ENCODE data around the gene NACC2. TPM values are rescaled to one million over a fixed set of nuclear protein-coding genes. Genes with fewer than 3 reads are reported as not detected.
A peak's percentile ranks its signal among the peaks of the same experiment; 100 is the strongest.

NACC2 gene
- polyA plus RNA-seq, 1 of the 3 experiments (the other 2 are of a cell fraction): 22.1 TPM

DNA sequence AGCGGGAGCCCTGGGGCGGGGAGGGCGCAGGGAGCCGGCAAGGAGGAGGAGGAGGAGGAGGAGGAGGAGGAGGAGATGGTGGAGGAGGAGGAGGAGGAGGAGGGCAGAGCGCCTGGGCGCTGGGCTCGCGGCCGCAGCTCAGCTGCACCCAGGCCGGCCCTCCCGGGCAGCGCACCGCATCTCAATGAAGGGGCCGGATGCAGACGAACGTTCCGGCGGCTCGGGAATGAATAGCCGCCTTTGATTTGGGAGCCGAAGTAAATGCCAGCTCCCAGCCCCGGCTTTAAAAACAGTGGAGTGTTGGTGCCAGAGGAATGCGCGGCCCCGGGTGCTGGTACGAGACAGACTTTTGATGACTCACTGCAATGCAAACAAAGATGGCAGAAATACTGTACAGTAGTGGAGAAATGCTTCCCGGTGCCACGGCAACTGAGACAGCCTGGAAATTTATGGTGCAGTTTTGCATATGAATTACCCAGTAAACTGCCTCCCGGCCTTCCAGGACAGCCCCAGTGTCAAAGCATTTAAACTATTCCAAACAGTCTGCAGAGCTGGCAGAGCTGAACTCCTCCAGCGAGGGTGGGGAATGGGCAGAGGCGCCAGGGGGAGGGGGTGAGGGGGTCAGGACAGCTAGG, 43.1 kb downstream of the NACC2 start:
- H3K79me2 ChIP-seq (ENCODE audit: insufficient read depth): peaks cover 79% of the 10 kb centered on the region
- peaks cover 26 to 34% of the 10 kb centered on the region in 2 experiments; a peak in 3 of 4 replicates for H3K4me1 ChIP-seq (ENCODE audit: control insufficient read depth in 1 of 2, insufficient read depth in 2 of 2, low read depth in 1 of 2, low read length in 1 of 2)
- no peaks in the 10 kb centered on the region for H3K27me3 ChIP-seq (ENCODE audit: insufficient read depth)
- 0% methylated on average over 21 of the region's 31 CpGs for WGBS (ENCODE audit: low lambda C conversion rate)
- peaks cover 6 to 23% of the 10 kb centered on the region in 2 experiments for H3K36me3 ChIP-seq (replicated peaks in 1 of 2; ENCODE audit: control insufficient read depth in 1 of 2, insufficient read depth in 2 of 2, low read length in 1 of 2)
- H3K9me2 ChIP-seq: no peaks in the 10 kb centered on the region
- H3K9me3 ChIP-seq: no peaks in the 10 kb centered on the region
- ChIA-PET CTCF (interaction anchor here (1.0 to 4.0 kb wide), 4 partner anchors 10 to 84 kb away, joined by 3 to 25 read pairs (median 8); no protein-coding TSS in a partner anchor), POLR2A (interaction anchor here (1.2 kb wide), 1 partner anchor 58 kb away, joined by 3 read pairs; no protein-coding TSS in a partner anchor)
- H3K27ac ChIP-seq (ENCODE audit: low read depth in 2 of 2, low read length in 1 of 2): peak overlapping the region; percentile 78 to 88
- peaks cover 30% of the 10 kb centered on the region for H4K20me1 ChIP-seq (ENCODE audit: insufficient read depth)
- peak overlapping the region; percentile 99 for H3K4me2 ChIP-seq
- peak overlapping the region; percentile 84 for H3K9ac ChIP-seq
- DNase-seq: peak; percentile 76
- H3K4me3 ChIP-seq (ENCODE audit: low read depth in 2 of 2, low read length in 1 of 2): peak overlapping the region; percentile 65 to 75
- no peak overlapping the region; the same call in 1 of the 2 replicates for H2AFZ ChIP-seq (ENCODE audit: low read depth)
- peaks cover 21% of the 10 kb centered on the region for H3F3A ChIP-seq (replicated peaks; ENCODE audit: insufficient read depth)
- TF ChIP-seq, protein P1, sequence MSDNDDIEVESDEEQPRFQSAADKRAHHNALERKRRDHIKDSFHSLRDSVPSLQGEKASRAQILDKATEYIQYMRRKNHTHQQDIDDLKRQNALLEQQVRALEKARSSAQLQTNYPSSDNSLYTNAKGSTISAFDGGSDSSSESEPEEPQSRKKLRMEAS (IDR thresholded peaks at IDR 0.05; ENCODE audit: low read depth): peak; percentile 53
- no peak for TF ChIP-seq NRF1 (IDR thresholded peaks at IDR 0.05; ENCODE audit: low read depth, low read length)
- TF ChIP-seq TCF12 (IDR thresholded peaks at IDR 0.05): peak; percentile 77
- TF ChIP-seq JUND (IDR thresholded peaks at IDR 0.05): peak; percentile 94; the same call in 1 of the 2 replicates
- TF ChIP-seq, protein P2, sequence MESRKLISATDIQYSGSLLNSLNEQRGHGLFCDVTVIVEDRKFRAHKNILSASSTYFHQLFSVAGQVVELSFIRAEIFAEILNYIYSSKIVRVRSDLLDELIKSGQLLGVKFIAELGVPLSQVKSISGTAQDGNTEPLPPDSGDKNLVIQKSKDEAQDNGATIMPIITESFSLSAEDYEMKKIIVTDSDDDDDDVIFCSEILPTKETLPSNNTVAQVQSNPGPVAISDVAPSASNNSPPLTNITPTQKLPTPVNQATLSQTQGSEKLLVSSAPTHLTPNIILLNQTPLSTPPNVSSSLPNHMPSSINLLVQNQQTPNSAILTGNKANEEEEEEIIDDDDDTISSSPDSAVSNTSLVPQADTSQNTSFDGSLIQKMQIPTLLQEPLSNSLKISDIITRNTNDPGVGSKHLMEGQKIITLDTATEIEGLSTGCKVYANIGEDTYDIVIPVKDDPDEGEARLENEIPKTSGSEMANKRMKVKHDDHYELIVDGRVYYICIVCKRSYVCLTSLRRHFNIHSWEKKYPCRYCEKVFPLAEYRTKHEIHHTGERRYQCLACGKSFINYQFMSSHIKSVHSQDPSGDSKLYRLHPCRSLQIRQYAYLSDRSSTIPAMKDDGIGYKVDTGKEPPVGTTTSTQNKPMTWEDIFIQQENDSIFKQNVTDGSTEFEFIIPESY (IDR thresholded peaks at IDR 0.05; ENCODE audit: borderline replicate concordance, low read depth): no peak
- TF ChIP-seq, protein P3, sequence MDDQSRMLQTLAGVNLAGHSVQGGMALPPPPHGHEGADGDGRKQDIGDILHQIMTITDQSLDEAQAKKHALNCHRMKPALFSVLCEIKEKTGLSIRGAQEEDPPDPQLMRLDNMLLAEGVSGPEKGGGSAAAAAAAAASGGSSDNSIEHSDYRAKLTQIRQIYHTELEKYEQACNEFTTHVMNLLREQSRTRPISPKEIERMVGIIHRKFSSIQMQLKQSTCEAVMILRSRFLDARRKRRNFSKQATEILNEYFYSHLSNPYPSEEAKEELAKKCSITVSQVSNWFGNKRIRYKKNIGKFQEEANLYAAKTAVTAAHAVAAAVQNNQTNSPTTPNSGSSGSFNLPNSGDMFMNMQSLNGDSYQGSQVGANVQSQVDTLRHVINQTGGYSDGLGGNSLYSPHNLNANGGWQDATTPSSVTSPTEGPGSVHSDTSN (IDR thresholded peaks at IDR 0.05): peak; percentile 97
- TF ChIP-seq RCOR1 (IDR thresholded peaks at IDR 0.05; ENCODE audit: low read length): no peak; the same call in 1 of the 2 replicates
- TF ChIP-seq RFX5 (IDR thresholded peaks at IDR 0.05; ENCODE audit: low read length): no peak
- TF ChIP-seq, protein P4, sequence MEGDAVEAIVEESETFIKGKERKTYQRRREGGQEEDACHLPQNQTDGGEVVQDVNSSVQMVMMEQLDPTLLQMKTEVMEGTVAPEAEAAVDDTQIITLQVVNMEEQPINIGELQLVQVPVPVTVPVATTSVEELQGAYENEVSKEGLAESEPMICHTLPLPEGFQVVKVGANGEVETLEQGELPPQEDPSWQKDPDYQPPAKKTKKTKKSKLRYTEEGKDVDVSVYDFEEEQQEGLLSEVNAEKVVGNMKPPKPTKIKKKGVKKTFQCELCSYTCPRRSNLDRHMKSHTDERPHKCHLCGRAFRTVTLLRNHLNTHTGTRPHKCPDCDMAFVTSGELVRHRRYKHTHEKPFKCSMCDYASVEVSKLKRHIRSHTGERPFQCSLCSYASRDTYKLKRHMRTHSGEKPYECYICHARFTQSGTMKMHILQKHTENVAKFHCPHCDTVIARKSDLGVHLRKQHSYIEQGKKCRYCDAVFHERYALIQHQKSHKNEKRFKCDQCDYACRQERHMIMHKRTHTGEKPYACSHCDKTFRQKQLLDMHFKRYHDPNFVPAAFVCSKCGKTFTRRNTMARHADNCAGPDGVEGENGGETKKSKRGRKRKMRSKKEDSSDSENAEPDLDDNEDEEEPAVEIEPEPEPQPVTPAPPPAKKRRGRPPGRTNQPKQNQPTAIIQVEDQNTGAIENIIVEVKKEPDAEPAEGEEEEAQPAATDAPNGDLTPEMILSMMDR (IDR thresholded peaks at IDR 0.05): no peak
- no peak for TF ChIP-seq SMC3 (IDR thresholded peaks at IDR 0.05; ENCODE audit: low read depth, low read length)
- TF ChIP-seq EP300 (IDR thresholded peaks at IDR 0.05; ENCODE audit: borderline replicate concordance in 1 of 2, low read depth in 1 of 2, low read length in 1 of 2): peak in 1 of 2 experiments; percentile 81; a peak in 1 of 4 replicates
- TF ChIP-seq MXI1 (IDR thresholded peaks at IDR 0.05; ENCODE audit: low read depth, low read length): no peak; the same call in 1 of the 2 replicates
- no peak for TF ChIP-seq FOXJ3 (CRISPR knock-in tag; IDR thresholded peaks at IDR 0.05)
- no peak for TF ChIP-seq GABPA (IDR thresholded peaks at IDR 0.05; ENCODE audit: low read depth)
- peak; percentile 64; the same call in 1 of the 2 replicates for TF ChIP-seq RXRA (IDR thresholded peaks at IDR 0.05; ENCODE audit: borderline replicate concordance, low read depth)
- peak; percentile 40; the same call in 1 of the 2 replicates for TF ChIP-seq TEAD4 (IDR thresholded peaks at IDR 0.05; ENCODE audit: borderline replicate concordance, insufficient read depth)
- no peak; the same call in 1 of the 2 replicates for TF ChIP-seq MEF2A (IDR thresholded peaks at IDR 0.05; ENCODE audit: borderline replicate concordance, low read depth)
- TF ChIP-seq ELF1 (IDR thresholded peaks at IDR 0.05): no peak
- no peak for TF ChIP-seq EZH2phosphoT487 (IDR thresholded peaks at IDR 0.05; ENCODE audit: borderline replicate concordance, low read depth)
- TF ChIP-seq TAF1 (IDR thresholded peaks at IDR 0.05; ENCODE audit: borderline replicate concordance, low read depth, low read length): no peak; the same call in 1 of the 2 replicates
- peak; percentile 90 for TF ChIP-seq NFIC (IDR thresholded peaks at IDR 0.05; ENCODE audit: borderline replicate concordance)
- TF ChIP-seq, protein P5, sequence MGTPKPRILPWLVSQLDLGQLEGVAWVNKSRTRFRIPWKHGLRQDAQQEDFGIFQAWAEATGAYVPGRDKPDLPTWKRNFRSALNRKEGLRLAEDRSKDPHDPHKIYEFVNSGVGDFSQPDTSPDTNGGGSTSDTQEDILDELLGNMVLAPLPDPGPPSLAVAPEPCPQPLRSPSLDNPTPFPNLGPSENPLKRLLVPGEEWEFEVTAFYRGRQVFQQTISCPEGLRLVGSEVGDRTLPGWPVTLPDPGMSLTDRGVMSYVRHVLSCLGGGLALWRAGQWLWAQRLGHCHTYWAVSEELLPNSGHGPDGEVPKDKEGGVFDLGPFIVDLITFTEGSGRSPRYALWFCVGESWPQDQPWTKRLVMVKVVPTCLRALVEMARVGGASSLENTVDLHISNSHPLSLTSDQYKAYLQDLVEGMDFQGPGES (IDR thresholded peaks at IDR 0.05; ENCODE audit: low read depth, low read length): no peak
- no peak for TF ChIP-seq FOXM1 (IDR thresholded peaks at IDR 0.05; ENCODE audit: low read depth)
- TF ChIP-seq, protein P6, sequence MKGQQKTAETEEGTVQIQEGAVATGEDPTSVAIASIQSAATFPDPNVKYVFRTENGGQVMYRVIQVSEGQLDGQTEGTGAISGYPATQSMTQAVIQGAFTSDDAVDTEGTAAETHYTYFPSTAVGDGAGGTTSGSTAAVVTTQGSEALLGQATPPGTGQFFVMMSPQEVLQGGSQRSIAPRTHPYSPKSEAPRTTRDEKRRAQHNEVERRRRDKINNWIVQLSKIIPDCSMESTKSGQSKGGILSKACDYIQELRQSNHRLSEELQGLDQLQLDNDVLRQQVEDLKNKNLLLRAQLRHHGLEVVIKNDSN (IDR thresholded peaks at IDR 0.05; ENCODE audit: borderline replicate concordance, low read depth): no peak
- TF ChIP-seq, protein P7, sequence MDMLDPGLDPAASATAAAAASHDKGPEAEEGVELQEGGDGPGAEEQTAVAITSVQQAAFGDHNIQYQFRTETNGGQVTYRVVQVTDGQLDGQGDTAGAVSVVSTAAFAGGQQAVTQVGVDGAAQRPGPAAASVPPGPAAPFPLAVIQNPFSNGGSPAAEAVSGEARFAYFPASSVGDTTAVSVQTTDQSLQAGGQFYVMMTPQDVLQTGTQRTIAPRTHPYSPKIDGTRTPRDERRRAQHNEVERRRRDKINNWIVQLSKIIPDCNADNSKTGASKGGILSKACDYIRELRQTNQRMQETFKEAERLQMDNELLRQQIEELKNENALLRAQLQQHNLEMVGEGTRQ (IDR thresholded peaks at IDR 0.05; ENCODE audit: borderline replicate concordance, low read depth, low read length): no peak
- TF ChIP-seq GATA2 (CRISPR knock-in tag; IDR thresholded peaks at IDR 0.05): no peak
